ENCODE measurements around the gene RFNG. TPM values are rescaled to one million over a fixed set of nuclear protein-coding genes. Genes with fewer than 3 reads are reported as not detected.

RFNG gene
- total RNA-seq, 1 donor, result 37.2 TPM

GRCh38 chr17:82017612-82018151 lies 33.9 kb downstream of the RFNG start:
- no peak for DNase-seq (ENCODE audit: low read depth in 2 of 3, low spot score in 2 of 3)

GRCh38 chr17:82016875-82017459 lies 34.6 kb downstream of the RFNG start:
- no peak for DNase-seq (ENCODE audit: low read depth in 2 of 3, low spot score in 2 of 3)

DNA sequence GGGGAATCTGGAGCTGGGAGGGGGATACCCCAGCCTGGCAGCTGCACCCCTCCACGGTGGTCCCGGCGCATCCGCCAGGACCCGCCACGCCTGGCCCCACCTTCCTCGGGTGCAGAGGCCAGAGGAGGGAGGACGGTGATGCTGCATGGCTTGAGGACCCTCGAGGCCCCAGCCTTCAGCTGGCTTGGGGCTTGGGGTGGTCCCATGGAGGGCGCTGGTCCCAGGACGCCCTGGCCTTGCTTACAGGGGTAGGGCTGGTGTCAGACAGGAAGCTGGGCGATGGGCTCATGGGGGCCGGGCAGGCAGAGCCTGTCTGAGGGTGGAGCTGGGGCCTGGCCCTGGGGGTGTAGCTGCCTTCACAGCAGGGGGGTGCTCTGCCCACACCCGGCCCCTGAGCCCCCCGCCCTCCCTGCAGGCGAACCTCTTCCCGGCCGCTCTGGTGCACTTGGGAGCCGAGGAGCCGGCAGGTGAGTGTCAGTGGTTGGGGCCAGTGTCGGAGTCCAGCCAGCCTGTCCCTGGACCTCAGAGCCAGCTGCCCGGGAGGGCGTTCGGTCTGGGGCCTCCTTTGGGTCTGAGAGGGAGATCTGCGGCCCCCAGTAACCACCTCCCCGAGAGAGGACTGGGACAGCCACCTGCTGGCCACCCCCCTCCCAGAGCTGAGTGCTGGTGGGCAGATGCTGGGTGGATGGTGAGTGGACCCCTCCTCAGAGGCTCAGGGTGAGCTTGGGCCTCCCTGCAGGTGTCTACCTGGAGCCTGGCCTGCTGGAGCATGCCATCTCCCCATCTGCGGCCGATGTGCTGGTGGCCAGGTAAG lies 35.3 kb downstream of the RFNG start:
- DNase-seq (ENCODE audit: low read depth in 2 of 3, low spot score in 2 of 3), result no peak

- no peak for DNase-seq (ENCODE audit: low read depth in 2 of 3, low spot score in 2 of 3)
Observed at GRCh38 chr17:82015311-82015971, 36.2 kb downstream of the RFNG start.

GRCh38 chr17:82014971-82015310 lies 36.7 kb downstream of the RFNG start:
- DNase-seq (ENCODE audit: low read depth in 2 of 3, low spot score in 2 of 3), result no peak

DNA sequence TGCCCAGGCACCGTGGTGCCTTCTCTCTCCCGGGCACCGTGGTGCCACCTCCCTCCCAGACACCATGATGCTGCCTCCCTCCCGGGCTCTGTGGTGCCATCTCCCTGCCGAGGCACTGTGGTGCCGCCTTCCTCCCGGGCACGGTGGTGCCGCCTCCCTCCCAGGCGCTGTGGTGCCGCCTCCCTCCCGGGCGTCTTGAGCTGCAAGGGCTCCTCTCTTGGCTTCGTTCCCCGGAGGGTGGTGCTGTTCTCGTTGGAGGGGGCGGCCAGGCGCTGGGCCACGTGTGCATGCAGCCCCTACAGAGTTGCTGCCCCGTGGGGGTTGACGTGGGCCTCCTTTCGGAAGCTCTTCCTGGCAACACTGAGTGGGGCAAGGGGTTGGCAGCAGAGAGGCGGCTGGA lies 37.2 kb downstream of the RFNG start:
- no peak for DNase-seq (ENCODE audit: low read depth in 2 of 3, low spot score in 2 of 3)

- no peak for DNase-seq (ENCODE audit: low read depth in 2 of 3, low spot score in 2 of 3)
Observed at GRCh38 chr17:82013772-82014321, 37.8 kb downstream of the RFNG start.

DNA sequence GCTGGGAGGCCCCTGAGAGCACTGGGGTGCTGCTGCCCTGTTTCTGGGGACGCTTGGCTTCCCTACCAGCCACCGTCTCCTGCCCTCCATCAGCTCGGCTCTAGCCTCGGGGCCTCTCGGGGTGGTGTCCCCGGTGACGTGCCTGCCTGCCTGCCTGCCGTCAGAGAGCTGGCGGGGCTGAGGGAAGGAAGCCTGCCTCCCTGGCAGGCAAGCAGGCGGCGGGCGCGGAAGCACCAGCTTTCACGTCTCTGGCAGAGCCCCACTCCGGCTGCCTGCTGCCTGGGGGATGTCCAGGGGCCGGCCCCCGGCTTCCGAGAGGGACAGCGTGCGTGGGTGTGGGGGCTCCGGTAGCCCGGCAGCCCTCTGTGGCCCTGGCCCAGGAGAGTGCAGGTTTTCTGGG lies 38.3 kb downstream of the RFNG start:
- DNase-seq (ENCODE audit: low read depth in 2 of 3, low spot score in 2 of 3), result peak in 2 of 3 donors; percentile 68 to 73

DNA sequence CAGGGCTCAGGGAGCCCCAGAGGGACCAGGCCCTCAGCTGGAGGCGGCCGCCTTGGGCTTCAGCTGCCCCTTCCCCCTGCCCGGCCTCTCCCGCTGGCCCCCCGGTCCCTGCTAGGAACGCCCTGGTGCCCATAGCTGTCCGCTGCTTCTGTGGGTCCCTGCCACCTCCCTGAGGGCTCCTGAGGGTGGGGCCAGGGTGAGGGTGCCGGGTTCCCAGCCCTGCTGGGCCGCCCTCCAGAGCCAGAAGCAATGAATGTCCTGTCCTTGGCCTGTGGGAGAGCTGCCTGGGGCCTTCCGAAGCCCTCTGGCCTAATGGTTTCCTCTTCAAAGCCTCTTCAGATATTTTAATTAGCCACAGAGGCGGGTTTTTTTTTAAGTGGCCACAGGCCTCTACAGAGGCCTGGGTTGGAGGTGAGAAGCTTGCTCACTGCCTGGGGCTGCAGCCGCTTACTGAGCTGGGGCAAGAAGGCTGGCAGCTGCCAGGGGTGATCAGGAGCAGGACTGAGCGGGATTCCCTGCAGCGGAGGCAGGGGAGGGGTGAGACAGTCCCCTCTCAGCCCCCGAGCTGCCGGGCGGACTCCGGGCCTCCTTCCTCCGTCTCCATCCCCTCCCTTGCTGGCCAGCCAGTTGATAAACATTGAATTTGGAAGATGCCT lies 38.8 kb downstream of the RFNG start:
- DNase-seq (ENCODE audit: low read depth in 2 of 3, low spot score in 2 of 3), result peak in 1 of 3 donors; percentile 19

- peak in 1 of 3 donors; percentile 21 for DNase-seq (ENCODE audit: low read depth in 2 of 3, low spot score in 2 of 3)
Observed at GRCh38 chr17:82012261-82012639, 39.4 kb downstream of the RFNG start.

DNA sequence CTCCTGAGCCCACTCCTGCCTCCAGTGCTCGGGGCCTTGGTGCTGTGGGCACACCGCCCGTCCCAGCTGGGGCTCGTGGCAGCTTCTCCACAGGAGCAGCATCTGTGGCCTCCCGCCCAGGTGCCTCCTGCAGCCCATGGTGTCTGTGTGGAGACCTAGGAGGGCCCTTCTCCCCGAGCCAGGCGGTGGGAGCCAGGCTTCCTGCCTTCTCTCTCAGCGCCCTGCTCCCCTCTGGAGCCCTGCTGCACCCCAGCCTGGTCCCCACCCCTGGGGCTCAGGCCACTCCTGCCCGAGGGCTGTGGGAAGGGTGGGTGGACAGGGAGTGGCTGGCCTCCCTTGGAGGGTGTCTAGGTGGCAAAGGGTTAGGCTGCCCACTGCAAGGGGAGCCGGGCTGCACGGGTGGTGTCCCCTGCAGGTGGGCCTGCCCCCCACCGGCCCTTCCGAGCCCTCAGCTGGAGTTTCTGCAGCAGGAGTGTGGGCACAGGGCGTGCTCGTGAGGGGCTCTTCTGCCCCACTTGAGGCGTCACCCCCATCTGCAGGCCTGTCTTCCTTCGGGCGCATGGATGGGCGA lies 39.9 kb downstream of the RFNG start:
- DNase-seq (ENCODE audit: low read depth in 2 of 3, low spot score in 2 of 3), result no peak

- no peak for DNase-seq (ENCODE audit: low read depth in 2 of 3, low spot score in 2 of 3)
Observed at GRCh38 chr17:82010575-82011525, 40.8 kb downstream of the RFNG start.

DNA sequence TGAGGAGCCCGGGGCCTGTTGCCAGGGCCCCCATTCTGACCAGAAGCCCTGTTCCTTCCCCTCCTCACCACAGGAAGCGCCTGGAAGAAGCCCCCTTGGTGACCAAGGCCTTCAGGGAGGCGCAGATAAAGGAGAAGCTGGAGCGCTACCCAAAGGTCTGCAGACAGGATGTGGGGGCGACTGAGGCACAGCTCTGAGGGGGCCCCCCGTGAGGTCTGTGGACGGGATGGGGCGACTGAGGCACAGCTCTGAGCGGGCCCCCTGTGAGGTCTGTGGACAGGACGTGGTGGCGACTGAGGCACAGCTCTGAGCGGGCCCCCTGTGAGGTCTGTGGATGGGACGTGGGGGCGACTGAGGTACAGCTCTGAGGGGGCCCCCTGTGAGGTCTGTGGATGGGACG lies 42.2 kb downstream of the RFNG start:
- peak in 1 of 3 donors; percentile 23 for DNase-seq (ENCODE audit: low read depth in 2 of 3, low spot score in 2 of 3)

- DNase-seq (ENCODE audit: low read depth in 2 of 3, low spot score in 2 of 3), result no peak
Observed at GRCh38 chr17:82008941-82009405, 42.6 kb downstream of the RFNG start.

GRCh38 chr17:82008258-82008940 lies 43.2 kb downstream of the RFNG start:
- no peak for DNase-seq (ENCODE audit: low read depth in 2 of 3, low spot score in 2 of 3)

DNA sequence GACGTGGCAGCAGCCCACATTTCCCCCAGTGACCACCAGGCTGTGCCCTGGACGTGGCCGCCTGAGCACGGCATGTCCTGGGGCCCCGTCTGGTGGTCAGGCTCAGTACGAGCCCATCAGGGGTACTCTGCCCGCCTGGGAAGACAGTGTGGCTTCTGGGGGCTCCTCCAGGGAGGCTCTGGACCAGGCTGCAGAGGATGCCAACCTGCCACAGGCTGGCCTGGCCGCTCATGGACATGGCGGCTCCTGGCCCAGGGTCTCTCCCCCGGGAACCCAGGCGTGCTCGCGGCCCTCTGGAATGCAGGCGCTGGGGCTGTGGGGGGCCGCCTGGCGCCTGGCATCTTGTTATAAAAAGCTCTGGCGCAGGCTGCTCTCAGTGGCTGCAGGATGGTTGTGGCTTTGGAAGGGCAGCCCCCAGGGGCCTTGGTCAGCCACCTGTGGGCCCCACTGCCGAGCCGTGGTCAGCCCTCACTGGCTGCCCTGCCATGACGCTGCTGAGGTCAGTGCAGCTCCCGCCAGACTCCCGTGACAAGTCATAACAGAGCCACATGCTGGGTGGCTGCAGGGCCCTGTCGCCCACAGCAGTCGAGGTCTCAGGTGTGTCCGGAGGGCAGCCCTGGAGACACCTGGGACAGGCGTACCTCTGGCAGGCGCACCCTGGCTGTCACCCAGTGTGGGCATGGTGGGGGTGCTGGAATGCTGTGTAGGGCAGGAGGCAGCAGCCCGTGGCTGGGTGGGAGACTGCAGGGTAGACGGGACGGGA lies 43.9 kb downstream of the RFNG start:
- no peak for DNase-seq (ENCODE audit: low read depth in 2 of 3, low spot score in 2 of 3)

- no peak for DNase-seq (ENCODE audit: low read depth in 2 of 3, low spot score in 2 of 3)
Observed at GRCh38 chr17:82007228-82007494, 44.5 kb downstream of the RFNG start.

Data from hematopoietic multipotent progenitor cell (in vitro differentiated cells).